C1 segment of cervical spinal cord (tissue), 14 donors: ENCODE data around the gene HOXC11.

ENCODE experiments used
- DNase-seq, 14 donors: peaks; one replicate each; lab custom pipeline; 2025; lab: John Stamatoyannopoulos, UW

HOXC11 gene

GRCh38 chr12:54021432-54022013 is 48.6 kb downstream of the HOXC11 start:
- DNase-seq: peak in 1 of 14 donors; percentile 21

- DNase-seq: no peak
Measured at GRCh38 chr12:54022960-54023884, 50.3 kb downstream of the HOXC11 start.

GRCh38 chr12:54024127-54024526 is 51.2 kb downstream of the HOXC11 start:
- DNase-seq: no peak

GRCh38 chr12:54024581-54025305 is 51.8 kb downstream of the HOXC11 start:
- DNase-seq: no peak

- no peak for DNase-seq
Measured at GRCh38 chr12:54025499-54026405, 52.8 kb downstream of the HOXC11 start.

- no peak for DNase-seq
Measured at GRCh38 chr12:54026640-54027441, 53.9 kb downstream of the HOXC11 start.
